Jurkat, Clone E6-1 (cell line): ENCODE results near the gene CDSN.
A peak's percentile ranks its signal among the peaks of the same experiment; 100 is the strongest.
"Not testable (repeated sequence)": the region's sequence is repeated elsewhere in the genome, so short reads cannot be mapped to it uniquely, and the experiment has no call there.

ENCODE experiments used
- DNase-seq: peaks from one replicate; pipeline ENCODE4 v3.0.0-alpha.2; 2011; ENCODE audit warnings: low read depth, low spot score
- H3K4me3 ChIP-seq: 2 replicates; pipeline ENCODE4 v1.5.1; 2011; ENCODE audit warnings: mild to moderate bottlenecking, low read length, control low read depth, moderate library complexity

Gene CDSN

DNA sequence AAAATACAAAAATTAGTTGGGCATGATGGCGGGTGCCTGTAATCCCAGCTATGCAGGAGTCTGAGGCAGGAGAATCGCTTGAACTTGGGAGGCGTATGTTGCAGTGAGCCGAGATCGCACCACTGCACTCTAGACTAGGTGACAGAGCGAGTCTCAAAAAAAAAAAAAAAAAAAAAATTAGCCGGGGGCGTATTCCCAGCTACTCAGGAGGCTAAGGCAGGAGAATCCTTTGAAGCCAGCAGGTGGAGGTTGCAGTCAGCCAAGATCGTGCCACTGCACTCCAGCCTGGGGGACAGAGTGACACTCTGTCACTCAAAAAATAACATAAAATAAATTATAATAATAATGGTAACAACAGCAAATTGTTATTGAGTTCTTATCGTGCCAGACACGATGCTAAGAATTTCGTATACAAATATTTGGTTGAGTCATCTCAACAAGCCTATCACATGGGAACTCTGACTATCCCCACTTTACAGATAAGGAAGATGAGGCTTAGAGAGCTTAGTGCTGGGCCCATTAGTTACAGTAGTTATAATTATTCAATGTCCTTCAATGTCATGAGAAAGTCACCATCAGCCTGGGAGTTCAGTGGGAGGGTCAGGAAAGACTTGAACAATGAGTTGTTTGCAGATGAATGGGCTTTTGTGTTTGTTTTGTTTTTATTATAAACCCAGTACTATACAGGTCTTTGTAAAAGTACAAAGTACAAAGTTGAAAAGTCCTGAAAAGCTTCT, 27.3 kb downstream of the CDSN start:
- DNase-seq = no peak
- H3K4me3 ChIP-seq = no peak overlapping the region

DNA sequence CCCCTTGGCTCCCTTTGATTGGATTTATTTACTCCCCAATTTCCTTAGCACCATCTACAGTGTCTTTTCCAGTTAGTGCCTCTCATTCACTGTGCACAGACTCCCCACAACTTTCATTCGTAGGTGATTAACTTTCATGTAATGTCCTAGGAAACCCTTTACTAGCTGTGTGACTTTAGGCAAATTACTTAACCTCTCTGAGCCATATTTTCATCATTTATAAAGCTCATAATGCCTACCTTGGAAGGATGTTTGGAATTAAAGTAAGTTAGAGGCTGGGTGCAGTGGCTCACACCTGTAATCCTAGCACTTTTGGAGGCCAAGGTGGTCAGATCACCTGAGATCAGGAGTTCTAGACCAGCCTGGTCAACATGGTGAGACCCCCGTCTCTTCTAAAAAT, 28.0 kb downstream of the CDSN start:
- no peak overlapping the region for H3K4me3 ChIP-seq
- no peak for DNase-seq

DNA sequence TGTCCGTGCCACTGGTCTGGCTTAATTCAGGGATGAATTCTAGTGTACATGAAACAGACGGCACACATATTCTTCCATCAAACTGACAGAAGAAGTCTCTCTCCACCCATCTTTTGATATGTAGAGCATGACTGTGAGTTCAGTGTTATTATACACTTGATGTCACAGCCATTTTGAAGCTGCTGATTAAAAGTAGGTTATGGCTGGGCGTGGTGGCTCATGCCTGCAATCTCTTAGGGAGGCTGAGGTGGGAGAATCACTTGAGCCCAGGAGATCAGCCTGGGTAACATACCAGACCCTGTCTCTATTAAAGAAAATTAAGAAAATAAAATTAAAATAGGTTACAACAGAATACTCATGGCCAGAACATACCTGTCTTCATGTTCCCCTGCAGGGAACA, 28.6 kb downstream of the CDSN start:
- H3K4me3 ChIP-seq = no peak overlapping the region
- DNase-seq = no peak

DNA sequence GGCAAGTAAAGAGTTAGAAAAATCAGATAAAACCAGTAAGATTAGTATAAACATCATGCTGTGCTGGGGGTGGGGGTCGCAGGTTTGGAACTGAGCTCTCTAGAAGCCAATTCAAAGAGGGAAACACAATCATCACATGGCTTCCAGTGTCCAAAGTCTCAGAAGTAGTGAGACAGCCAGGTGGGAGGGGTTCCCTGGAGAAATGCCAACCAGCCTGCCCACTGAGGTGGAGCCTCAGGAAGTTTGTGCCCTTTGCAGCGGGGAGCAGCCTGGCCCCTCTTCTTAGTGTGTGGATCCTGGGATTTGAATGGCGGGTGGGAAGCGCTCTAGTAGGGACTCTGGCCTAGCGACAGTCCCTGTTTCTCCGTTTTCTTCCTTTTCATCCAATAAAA, 29.3 kb downstream of the CDSN start:
- no peak overlapping the region for H3K4me3 ChIP-seq
- DNase-seq = no peak

DNA sequence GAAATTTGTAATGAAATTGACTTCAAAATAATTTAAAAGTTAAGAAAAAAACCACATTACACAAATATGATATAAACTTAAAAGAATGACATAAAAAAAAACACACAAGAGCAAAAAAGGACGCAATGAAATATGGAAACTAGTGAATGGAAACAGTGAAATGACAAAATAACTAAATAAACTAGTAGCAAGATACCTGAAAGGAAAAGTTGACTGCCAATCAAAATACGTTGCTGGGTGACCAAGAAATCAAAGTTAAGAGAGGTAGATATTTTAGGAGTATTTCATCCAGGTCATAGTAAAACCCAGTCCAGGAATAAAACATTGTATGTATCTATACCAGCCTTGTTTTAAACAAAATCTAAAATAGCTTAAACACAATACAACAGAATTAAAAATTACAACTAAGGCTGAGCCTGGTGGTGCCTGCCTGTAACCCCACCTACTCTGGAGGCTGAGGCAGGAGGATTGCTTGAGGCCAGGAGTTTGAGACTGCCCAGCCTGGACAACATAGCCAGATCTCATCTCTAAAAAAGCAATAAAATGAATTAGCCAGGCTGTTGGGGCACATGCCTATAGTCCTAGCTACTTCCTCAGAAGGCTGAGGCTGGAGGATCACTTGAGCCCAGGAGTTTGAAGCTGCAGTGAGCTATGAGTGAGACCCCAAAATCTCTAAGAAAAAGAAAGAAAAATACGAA, 29.8 kb downstream of the CDSN start:
- no peak for DNase-seq
- no peak overlapping the region for H3K4me3 ChIP-seq

DNA sequence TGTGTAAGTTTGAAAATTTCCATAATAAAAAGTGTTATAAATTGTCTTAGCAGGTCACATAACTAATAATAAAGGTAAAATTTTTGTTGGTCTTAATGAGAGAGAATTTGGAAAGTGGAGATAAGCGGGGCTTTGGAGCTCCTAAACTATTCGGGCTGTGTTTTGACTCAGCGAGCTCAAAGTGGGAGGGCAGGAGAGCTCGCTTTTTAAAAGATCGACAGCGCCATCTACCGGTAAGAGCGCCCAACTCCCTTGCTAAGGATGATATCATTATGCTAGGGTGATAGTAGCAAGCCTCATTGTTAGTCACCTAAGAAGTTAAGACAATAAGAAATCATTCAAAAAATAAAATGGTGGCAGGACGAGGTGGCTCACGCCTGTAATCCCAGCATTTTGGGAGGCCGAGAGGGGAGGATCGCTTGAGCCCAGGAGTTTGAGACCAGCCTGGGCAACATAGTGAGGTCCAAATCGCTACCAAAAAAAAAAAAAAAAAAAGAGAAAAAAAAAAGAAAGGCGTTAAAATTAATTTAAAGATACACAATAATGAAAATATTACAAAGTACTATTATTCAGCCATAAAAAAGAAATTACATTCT, 32.7 kb downstream of the CDSN start:
- peak; percentile 74 for DNase-seq
- no peak overlapping the region for H3K4me3 ChIP-seq

DNA sequence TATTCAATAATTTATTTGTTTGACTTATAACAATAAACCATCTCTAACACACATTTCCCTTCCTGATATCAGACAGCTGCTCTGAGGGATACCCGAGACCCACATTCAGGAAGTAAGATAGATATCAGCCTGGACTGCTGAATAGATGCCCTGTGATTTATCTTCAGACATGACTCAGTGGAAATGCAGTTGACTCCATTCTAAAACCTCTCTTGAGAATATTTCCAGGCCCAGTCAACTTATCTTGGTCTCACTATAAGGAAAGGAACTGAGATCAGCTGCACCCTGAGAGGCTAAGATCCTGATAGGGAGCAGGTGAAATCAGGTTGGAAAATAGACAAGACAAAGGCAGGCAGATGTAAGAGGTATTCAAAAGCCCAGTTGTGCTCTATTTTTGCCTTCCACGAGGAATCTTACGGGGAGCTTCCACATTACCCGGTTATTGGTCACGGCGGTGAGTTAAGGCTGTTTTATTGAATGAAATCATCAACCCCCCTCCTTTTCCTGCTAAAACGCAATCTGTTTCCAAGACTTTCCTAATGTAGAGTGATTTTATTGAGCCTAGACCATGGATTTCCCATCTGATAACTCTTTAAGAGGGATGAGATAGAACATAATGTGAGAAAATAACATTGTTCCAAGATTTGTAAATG, 33.3 kb downstream of the CDSN start:
- no peak for DNase-seq
- H3K4me3 ChIP-seq = no peak overlapping the region

DNA sequence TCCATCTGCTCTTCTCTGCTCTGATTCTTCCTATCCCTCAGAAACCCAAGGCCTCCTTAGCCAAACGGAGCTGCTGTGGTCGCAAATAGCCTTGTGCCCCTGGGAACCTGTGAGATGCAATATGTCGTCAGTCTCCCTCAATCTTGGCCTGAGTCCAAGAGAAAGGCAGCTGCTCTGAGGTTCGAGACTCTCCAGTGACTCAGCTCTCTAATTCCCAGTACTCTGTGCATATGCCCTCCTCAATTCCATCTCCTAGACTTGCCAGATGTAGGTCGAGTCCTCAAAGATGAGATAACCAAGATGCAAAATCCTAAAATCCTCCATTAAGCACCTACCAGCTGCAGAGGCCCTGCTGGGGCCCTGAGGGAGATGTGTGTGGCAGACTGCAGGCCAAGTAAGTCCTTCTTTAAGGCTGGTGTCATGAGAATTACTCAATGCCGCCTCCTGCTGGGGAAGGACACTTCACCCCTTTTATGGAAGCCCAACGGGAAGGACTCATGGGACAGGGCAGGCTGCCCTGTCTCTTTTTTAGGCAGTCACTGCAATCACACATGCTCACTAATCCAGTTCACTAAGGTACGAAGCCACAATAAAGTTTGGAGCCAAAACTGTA, 36.4 kb downstream of the CDSN start:
- no peak overlapping the region for H3K4me3 ChIP-seq
- DNase-seq = peak; percentile 58

DNA sequence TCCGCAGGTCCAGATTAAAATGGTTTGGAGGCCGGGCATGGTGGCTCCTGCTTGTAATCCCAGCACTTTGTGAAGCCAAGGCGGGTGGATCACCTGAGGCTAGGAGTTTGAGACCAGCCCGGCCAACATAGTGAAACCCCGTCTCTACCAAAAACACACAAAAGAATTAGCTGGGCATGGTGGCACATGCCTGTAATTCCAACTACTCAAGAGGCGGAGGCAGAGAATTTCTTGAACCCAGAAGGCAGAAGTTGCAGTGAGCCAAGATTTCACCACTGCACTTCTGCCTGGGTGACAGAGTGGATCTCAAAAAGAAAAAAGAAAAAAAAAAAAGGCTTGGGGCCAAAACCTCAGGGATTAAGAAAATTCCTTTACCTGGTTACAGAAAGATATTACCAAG, 38.4 kb downstream of the CDSN start:
- DNase-seq = no peak
- no peak overlapping the region for H3K4me3 ChIP-seq

DNA sequence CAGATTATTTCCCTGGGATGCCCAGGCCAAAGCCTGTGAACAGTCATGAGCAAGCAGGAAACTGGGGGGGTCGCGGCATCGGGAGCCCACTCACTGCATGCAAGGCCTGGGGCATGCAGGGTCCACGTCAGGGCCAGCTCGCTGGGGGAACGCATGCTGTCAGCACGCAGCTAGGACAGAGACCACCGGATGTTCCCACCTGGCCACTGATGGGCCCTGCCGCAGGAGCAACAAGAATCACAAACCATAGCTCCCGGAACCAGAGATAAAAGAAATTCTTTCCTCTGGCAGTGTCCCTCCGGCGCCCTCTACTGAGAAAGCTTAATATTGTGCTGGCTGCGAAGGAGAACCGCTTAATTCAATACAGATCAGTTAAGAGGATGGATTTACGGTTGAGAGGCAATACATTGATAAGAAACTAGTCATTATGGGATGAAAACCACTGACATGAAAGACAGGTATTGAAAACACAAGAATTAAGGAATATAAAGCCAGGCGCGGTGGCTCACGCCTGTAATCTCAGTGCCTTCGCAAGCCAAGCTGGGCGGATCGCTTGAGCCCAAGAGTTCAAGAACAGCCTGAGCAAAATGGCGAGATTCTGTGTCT, 40.5 kb downstream of the CDSN start:
- no peak for DNase-seq
- no peak overlapping the region for H3K4me3 ChIP-seq

DNA sequence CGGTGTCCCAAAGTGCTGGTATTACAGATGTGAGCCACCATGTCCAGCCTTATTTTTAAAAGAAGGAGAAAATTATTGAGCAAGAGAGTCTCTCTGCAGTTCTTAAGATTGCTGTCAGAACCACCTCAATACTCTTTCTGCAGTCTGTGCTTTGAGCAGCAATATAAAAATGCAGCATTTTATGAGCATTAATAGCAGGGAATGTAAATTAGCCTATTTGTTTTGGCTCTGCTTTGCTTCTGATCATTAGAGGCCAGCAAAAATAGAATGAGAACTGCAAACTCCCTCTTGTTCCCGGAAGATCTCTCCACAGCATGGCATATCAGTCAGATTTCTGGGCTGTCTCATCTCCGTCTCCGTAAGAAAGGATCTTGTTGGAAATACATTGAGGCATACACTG, 43.6 kb downstream of the CDSN start:
- no peak for DNase-seq
- H3K4me3 ChIP-seq = no peak overlapping the region

DNA sequence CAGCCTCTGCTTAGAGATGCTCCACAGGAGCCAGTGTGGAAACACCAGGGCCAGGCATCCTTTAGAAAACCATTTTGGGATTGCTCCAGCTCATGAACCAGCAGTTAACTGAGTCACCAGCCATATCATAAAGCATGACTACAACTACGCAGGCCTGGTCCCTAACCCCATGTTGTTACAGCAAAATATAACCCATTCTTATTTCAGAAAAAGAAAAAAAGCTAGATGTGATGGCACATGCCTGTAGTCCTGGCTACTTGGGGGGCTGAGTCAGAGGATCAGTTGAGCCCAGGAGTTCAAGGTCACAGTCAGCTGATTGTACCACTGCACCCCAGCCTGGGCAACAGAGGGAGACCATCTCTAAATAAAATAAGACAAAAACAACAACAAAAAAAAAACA, 44.7 kb downstream of the CDSN start:
- no peak for DNase-seq
- no peak overlapping the region for H3K4me3 ChIP-seq

DNA sequence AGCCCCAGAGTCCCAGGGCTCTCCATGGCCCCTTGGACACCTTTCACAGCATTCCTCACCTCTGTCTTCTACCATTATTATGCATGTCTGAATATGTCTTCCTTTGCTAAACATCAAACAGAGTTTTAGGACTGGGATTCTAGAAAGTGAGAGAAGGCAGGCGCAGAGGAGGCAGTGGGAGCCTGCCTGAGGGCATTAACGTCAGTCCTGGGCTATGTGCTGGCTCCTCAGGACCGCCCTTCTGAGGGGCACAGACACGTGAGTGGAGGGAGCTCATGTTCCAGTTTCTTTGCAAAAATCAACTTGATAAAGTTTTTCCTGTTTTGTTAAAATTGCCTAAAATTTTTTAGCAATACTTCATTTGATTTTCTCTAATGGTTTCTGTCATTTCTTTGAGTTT, 45.8 kb downstream of the CDSN start:
- no peak for DNase-seq
- H3K4me3 ChIP-seq = no peak overlapping the region

DNA sequence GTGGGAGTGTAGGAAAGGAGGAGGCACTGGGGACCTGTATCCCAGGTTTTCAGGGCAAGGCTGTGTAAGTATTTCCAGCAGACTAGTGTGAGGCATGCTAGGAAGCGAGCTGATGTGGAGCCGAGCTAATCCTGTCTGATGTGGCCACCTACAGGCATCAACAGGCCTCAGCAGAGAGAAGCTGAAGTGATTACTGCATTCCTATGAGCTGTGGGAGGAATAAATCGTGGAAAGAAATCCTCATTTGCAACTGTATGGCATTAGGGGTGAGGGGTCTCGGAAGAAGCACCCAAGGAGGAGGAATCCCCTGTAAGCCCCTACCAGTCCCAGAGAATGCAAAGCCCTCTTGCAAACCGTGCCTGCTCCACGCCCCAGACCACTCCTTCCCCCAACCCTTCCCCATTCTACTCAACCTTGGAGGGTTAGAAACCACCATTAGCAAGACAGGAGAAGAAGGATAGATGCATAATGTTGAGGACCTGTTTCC, 49.5 kb downstream of the CDSN start:
- no peak overlapping the region for H3K4me3 ChIP-seq
- DNase-seq = no peak

DNA sequence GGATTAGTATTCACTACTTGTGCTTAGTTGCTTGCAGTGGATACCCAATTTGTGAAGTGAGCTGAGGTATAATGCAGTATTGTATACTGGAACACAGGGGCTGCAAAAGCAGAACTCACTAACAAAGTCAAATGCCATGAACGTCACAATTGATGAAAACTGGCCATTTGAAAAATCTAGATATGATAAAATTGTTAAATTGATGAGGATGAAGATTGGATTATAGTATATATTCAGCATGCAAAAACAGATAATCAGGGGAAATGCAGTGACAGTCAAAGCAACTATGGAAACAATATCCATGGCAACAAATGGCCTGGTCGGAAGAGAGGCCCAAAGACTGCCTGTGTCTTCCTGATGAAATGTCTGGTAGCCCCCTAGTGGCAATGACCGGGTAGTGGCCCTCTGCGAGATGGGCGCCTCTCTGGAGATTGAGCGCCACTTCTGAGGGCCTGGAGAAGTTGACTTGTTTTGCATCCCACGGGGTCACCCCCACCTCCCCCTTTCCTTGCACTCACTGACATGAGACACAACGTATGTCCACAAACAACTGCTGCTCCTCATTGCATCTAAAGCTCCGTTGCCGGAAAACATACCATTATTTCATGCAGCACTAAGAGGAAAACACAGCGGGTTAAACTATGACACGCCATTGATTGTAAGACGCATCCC, 51.4 kb downstream of the CDSN start:
- H3K4me3 ChIP-seq = no peak overlapping the region
- peak; percentile 73 for DNase-seq

DNA sequence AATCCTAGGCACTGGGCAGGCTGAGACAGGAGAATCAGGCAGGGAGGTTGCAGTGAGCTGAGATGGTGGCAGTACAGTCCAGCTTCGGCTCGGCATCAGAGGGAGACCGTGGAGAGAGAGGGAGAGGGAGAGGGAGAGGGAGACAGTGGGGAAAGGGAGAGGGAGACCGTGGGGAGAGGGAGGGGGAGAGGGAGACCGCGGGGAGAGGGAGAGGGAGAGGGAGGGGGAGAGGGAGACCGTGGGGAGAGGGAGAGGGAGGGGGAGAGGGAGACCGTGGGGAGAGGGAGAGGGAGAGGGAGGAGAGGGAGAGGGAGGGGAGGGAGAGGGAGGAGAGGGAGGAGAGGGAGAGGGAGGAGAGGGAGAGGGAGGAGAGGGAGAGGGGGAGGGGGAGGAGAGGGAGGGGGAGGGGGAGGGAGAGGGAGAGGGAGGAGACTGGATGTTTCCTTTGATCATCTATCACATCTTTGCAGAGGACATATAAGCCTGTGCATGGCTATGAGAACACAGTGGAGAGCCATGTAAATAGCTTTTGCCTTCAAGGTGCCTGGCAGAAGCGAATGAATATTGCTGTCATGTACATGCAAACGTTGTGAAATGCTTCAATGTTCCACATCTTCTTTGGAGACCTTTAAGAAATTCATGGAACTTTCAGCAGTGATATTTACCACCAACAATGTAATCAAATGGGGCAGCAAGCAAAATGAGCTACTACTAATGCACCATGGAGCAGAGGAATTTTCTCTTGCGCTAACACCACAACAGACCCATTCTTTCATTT, 52.2 kb downstream of the CDSN start:
- not testable (repeated sequence) for H3K4me3 ChIP-seq, DNase-seq

DNA sequence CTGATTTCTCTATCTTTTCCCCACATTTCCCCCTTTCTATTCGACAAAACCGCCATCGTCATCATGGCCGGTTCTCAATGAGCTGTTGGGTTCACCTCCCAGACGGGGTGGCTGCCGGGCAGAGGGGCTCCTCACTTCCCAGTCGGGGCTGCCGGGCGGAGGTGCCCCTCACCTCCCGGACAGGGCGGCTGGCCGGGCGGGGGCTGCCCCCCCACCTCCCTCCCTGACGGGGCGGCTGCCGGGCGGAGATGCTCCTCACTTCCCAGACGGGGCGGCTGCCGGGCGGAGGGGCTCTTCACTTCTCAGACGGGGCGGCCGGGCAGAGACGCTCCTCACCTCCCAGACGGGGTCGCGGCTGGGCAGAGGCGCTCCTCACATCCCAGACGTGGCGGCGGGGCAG, 53.2 kb downstream of the CDSN start:
- not testable (repeated sequence) for H3K4me3 ChIP-seq, DNase-seq

DNA sequence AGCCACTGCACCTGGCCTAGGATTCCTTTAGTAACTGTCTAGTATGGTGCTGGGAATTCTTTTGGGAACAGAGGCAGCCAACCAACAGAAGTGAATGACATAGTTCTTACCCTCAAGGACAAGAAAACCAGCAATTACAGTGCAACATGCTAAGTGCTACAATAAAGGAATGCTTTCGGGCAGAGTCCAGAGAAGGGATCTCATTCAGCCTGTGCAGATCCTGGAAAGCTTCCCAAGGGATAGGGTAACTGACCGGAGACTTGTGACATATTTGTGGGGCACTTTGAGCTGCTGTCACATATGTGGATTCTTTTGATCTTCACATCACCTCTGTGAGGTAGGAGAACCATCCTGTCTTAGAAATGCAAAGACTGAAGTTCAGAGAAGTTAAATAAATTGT, 54.7 kb downstream of the CDSN start:
- H3K4me3 ChIP-seq = no peak overlapping the region
- DNase-seq = no peak
